ENCODE data around the gene ZBTB7C.

Gene ZBTB7C

GRCh38 chr18:48119204-48119603 is 290.0 kb downstream of the ZBTB7C start:
- DNase-seq (ENCODE audit: low spot score), result no peak

- no peak for DNase-seq (ENCODE audit: low spot score)
These were observed 292.1 kb downstream of the ZBTB7C start for GRCh38 chr18:48116873-48117630.

- no peak for DNase-seq (ENCODE audit: low spot score)
These were observed 293.2 kb downstream of the ZBTB7C start for GRCh38 chr18:48116017-48116416.

- no peak for DNase-seq (ENCODE audit: low spot score)
These were observed 295.5 kb downstream of the ZBTB7C start for GRCh38 chr18:48113691-48114090.

- DNase-seq (ENCODE audit: low spot score), result no peak
These were observed 297.6 kb downstream of the ZBTB7C start for GRCh38 chr18:48111587-48111986.

GRCh38 chr18:48110797-48111196 is 298.4 kb downstream of the ZBTB7C start:
- DNase-seq (ENCODE audit: low spot score), result no peak

GRCh38 chr18:48109961-48110493 is 299.2 kb downstream of the ZBTB7C start:
- no peak for DNase-seq (ENCODE audit: low spot score)

GRCh38 chr18:48108136-48108535 is 301.0 kb downstream of the ZBTB7C start:
- DNase-seq (ENCODE audit: low spot score), result no peak

- no peak for DNase-seq (ENCODE audit: low spot score)
These were observed 302.0 kb downstream of the ZBTB7C start for GRCh38 chr18:48106976-48107781.

GRCh38 chr18:48106498-48106897 is 302.7 kb downstream of the ZBTB7C start:
- no peak for DNase-seq (ENCODE audit: low spot score)

GRCh38 chr18:48105317-48105716 is 303.9 kb downstream of the ZBTB7C start:
- no peak for DNase-seq (ENCODE audit: low spot score)

- no peak for DNase-seq (ENCODE audit: low spot score)
These were observed 304.5 kb downstream of the ZBTB7C start for GRCh38 chr18:48104705-48105104.

- no peak for DNase-seq (ENCODE audit: low spot score)
These were observed 308.5 kb downstream of the ZBTB7C start for GRCh38 chr18:48100651-48101165.

GRCh38 chr18:48100165-48100575 is 309.0 kb downstream of the ZBTB7C start:
- no peak for DNase-seq (ENCODE audit: low spot score)

GRCh38 chr18:48099481-48100164 is 309.6 kb downstream of the ZBTB7C start:
- no peak for DNase-seq (ENCODE audit: low spot score)

GRCh38 chr18:48098538-48098937 is 310.6 kb downstream of the ZBTB7C start:
- no peak for DNase-seq (ENCODE audit: low spot score)

GRCh38 chr18:48098007-48098406 is 311.2 kb downstream of the ZBTB7C start:
- DNase-seq (ENCODE audit: low spot score), result no peak

GRCh38 chr18:48095726-48096125 is 313.5 kb downstream of the ZBTB7C start:
- DNase-seq (ENCODE audit: low spot score), result no peak

- DNase-seq (ENCODE audit: low spot score), result no peak
These were observed 316.1 kb downstream of the ZBTB7C start for GRCh38 chr18:48093104-48093503.

GRCh38 chr18:48091869-48092497 is 317.2 kb downstream of the ZBTB7C start:
- DNase-seq (ENCODE audit: low spot score), result no peak

GRCh38 chr18:48090702-48091101 is 318.5 kb downstream of the ZBTB7C start:
- DNase-seq (ENCODE audit: low spot score), result no peak

- no peak for DNase-seq (ENCODE audit: low spot score)
These were observed 319.2 kb downstream of the ZBTB7C start for GRCh38 chr18:48090021-48090420.

Data from ecto neural progenitor cell (in vitro differentiated cells).